ENCODE results near the gene RABAC1. TPM values are rescaled to one million over a fixed set of nuclear protein-coding genes. Genes with fewer than 3 reads are reported as not detected.

RABAC1 gene
- total and polyA plus RNA-seq, 10 of the 15 experiments (the other 5 are each of a cell fraction or from before 2014, with no cell fraction given), result 10.9 to 115 (median 49.2) TPM

DNA sequence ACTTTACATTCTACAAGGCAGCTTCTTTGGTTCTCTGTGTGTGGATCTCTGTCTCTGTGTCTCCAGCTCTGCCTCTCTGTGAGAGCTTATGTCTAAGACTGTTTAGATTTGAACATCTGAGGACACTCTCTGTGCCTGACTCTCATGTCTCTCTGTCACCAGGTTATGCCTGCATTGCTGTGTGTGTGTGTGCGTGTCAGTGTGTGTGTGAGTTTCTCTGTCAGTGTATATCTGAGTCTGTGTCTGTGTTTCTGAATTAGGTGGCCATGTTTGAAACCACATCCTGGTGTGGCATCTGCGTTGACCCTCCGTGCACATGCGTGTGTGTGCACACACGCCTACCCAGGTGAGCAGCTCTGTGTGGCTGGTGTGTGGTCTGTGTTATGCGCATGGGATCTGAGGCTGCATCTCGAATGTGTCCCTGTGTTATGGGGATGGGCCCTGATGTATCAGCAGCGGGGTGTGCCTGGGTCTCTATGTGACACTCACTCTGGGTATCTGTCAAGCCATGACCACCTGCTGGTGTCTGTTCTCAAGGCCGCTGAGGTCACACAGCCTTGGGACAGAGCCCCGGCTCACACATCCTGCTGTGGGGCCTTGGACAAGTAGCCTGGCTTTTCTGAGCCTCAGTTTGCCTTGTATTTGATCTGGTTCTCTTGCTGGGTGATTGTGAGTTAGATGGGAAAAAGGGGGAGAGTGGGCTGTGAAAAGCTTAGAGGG lies 28.2 kb upstream of the RABAC1 start:
- no peaks in the 10 kb centered on the region for H3K9me3 ChIP-seq (replicated peaks; ENCODE audit: control insufficient read depth, insufficient read depth, low read length)
- no peak for DNase-seq (ENCODE audit: low read depth, low spot score)
- H3K4me1 ChIP-seq (ENCODE audit: control insufficient read depth, insufficient read depth, low read length), result no peaks in the 10 kb centered on the region
- no peaks in the 10 kb centered on the region for H4K20me1 ChIP-seq (ENCODE audit: control insufficient read depth, insufficient read depth)
- no peaks in the 10 kb centered on the region for H3K79me2 ChIP-seq (ENCODE audit: control insufficient read depth, insufficient read depth, low read length)
- H3K9ac ChIP-seq (ENCODE audit: control insufficient read depth, insufficient read depth, low read length), result no peak overlapping the region
- 25% methylated on average over 10 of the region's 10 CpGs for WGBS (ENCODE audit: insufficient coverage, insufficient replicate concordance, low lambda C conversion rate, missing lambda C conversion rate)
- H3K27ac ChIP-seq (ENCODE audit: control insufficient read depth, insufficient read depth), result no peak overlapping the region
- no peaks in the 10 kb centered on the region; a peak in 1 of 4 replicates for H3K27me3 ChIP-seq (replicated peaks in 1 of 2; ENCODE audit: control insufficient read depth in 2 of 2, insufficient read depth in 2 of 2, low read length in 1 of 2)
- no peak overlapping the region for H3K4me3 ChIP-seq
- TF ChIP-seq, protein P1, sequence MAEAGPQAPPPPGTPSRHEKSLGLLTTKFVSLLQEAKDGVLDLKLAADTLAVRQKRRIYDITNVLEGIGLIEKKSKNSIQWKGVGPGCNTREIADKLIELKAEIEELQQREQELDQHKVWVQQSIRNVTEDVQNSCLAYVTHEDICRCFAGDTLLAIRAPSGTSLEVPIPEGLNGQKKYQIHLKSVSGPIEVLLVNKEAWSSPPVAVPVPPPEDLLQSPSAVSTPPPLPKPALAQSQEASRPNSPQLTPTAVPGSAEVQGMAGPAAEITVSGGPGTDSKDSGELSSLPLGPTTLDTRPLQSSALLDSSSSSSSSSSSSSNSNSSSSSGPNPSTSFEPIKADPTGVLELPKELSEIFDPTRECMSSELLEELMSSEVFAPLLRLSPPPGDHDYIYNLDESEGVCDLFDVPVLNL (IDR thresholded peaks at IDR 0.05; ENCODE audit: low read depth, low read length), result no peak
- TF ChIP-seq RBBP5 (conservative IDR thresholded peaks at IDR 0.05), result no peak
- TF ChIP-seq, protein P2, sequence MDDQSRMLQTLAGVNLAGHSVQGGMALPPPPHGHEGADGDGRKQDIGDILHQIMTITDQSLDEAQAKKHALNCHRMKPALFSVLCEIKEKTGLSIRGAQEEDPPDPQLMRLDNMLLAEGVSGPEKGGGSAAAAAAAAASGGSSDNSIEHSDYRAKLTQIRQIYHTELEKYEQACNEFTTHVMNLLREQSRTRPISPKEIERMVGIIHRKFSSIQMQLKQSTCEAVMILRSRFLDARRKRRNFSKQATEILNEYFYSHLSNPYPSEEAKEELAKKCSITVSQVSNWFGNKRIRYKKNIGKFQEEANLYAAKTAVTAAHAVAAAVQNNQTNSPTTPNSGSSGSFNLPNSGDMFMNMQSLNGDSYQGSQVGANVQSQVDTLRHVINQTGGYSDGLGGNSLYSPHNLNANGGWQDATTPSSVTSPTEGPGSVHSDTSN (IDR thresholded peaks at IDR 0.05; ENCODE audit: insufficient replicate concordance, low read depth, low read length), result no peak
- intact Hi-C loops (cut with micrococcal nuclease; ENCODE audit: unreplicated experiment), result no loop called here
- FAIRE-seq, result no peak
- no peak for ATAC-seq
- no peak overlapping the region for H3K4me2 ChIP-seq (ENCODE audit: control insufficient read depth, insufficient read depth)
- H2AFZ ChIP-seq (ENCODE audit: control insufficient read depth, low read depth, low read length), result no peak overlapping the region
- in situ Hi-C loops (cut with MboI), result no loop called here
- ChIA-PET POLR2A (no interaction called here), RAD21 (ENCODE audit: unreplicated experiment) (no interaction called here), CTCF (no interaction called here), SMC1A (ENCODE audit: uncharacterized antibody, unreplicated experiment) (no interaction called here)
- no TSS peak for BruUV-seq (replicated peaks)
- no peaks in the 10 kb centered on the region for H3K36me3 ChIP-seq (ENCODE audit: control insufficient read depth in 2 of 2, insufficient read depth in 2 of 2, low read length in 1 of 2)

DNA sequence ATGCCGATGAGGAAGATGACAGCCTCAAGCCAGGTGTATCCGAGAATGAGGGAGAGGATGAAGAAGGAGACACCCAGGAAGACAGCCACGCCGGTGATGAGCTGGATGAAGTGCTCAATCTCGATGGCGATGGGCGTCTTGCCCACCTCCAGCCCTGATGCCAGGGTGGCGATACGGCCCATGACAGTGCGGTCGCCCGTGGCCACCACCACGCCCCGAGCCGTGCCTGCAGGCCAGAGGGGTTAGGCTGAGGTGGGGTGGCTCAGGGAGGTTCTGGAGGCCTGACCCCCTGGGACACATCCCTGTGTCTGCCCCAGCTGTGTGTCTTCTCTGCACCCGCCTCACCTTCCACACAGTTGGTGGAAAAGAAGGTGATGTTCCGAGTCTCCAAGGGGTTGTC lies 25.8 kb upstream of the RABAC1 start:
- 47% methylated on average over 17 of the region's 17 CpGs for WGBS (ENCODE audit: insufficient coverage, insufficient replicate concordance, low lambda C conversion rate, missing lambda C conversion rate)
- ChIA-PET POLR2A (no interaction called here), CTCF (no interaction called here), RAD21 (ENCODE audit: unreplicated experiment) (no interaction called here), SMC1A (ENCODE audit: uncharacterized antibody, unreplicated experiment) (no interaction called here)
- ATAC-seq, result no peak
- Histone ChIP-seq H3K4me3 (no peak overlapping the region), H3K79me2 (ENCODE audit: control insufficient read depth, insufficient read depth, low read length) (no peaks in the 10 kb centered on the region), H3K9ac (ENCODE audit: control insufficient read depth, insufficient read depth, low read length) (no peak overlapping the region), H3K27ac (ENCODE audit: control insufficient read depth, insufficient read depth) (no peak overlapping the region), H3K4me2 (ENCODE audit: control insufficient read depth, insufficient read depth) (no peak overlapping the region), H2AFZ (ENCODE audit: control insufficient read depth, low read depth, low read length) (no peak overlapping the region), H3K9me3 (replicated peaks; ENCODE audit: control insufficient read depth, insufficient read depth, low read length) (no peaks in the 10 kb centered on the region), H4K20me1 (ENCODE audit: control insufficient read depth, insufficient read depth) (no peaks in the 10 kb centered on the region), H3K36me3 (ENCODE audit: control insufficient read depth in 2 of 2, insufficient read depth in 2 of 2, low read length in 1 of 2) (no peaks in the 10 kb centered on the region), H3K4me1 (ENCODE audit: control insufficient read depth, insufficient read depth, low read length) (no peaks in the 10 kb centered on the region), H3K27me3 (replicated peaks in 1 of 2; ENCODE audit: control insufficient read depth in 2 of 2, insufficient read depth in 2 of 2, low read length in 1 of 2) (no peaks in the 10 kb centered on the region; a peak in 1 of 4 replicates)
- DNase-seq (ENCODE audit: low read depth, low spot score), result no peak
- intact Hi-C loops (cut with micrococcal nuclease; ENCODE audit: unreplicated experiment) (no loop called here), in situ Hi-C loops (cut with MboI) (no loop called here)
- FAIRE-seq, result no peak
- BruUV-seq (replicated peaks), result no TSS peak
- no peak for TF ChIP-seq TBL1XR1 (IDR thresholded peaks at IDR 0.05; ENCODE audit: low read depth, low read length)
- TF ChIP-seq ZSCAN29 (IDR thresholded peaks at IDR 0.05), result no peak
- TF ChIP-seq, protein P3, sequence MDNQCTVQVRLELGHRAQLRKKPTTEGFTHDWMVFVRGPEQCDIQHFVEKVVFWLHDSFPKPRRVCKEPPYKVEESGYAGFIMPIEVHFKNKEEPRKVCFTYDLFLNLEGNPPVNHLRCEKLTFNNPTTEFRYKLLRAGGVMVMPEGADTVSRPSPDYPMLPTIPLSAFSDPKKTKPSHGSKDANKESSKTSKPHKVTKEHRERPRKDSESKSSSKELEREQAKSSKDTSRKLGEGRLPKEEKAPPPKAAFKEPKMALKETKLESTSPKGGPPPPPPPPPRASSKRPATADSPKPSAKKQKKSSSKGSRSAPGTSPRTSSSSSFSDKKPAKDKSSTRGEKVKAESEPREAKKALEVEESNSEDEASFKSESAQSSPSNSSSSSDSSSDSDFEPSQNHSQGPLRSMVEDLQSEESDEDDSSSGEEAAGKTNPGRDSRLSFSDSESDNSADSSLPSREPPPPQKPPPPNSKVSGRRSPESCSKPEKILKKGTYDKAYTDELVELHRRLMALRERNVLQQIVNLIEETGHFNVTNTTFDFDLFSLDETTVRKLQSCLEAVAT (IDR thresholded peaks at IDR 0.05), result no peak
- no peak for TF ChIP-seq DPF2 (IDR thresholded peaks at IDR 0.05)
- no peak for TF ChIP-seq SP1 (IDR thresholded peaks at IDR 0.05; ENCODE audit: low read depth, low read length)
- TF ChIP-seq MTA2 (IDR thresholded peaks at IDR 0.05; ENCODE audit: low read depth), result no peak
- no peak for TF ChIP-seq LARP7 (IDR thresholded peaks at IDR 0.05)
- TF ChIP-seq NR2F1 (conservative IDR thresholded peaks at IDR 0.05), result no peak
- no peak for TF ChIP-seq NR2C2 (IDR thresholded peaks at IDR 0.05; ENCODE audit: borderline replicate concordance, control insufficient read depth, insufficient read length, low read depth)
- no peak for TF ChIP-seq YY1 (IDR thresholded peaks at IDR 0.05; ENCODE audit: low read depth, low read length)
- TF ChIP-seq BCL11A (IDR thresholded peaks at IDR 0.05; ENCODE audit: low read depth, low read length), result no peak
- TF ChIP-seq, protein P4, sequence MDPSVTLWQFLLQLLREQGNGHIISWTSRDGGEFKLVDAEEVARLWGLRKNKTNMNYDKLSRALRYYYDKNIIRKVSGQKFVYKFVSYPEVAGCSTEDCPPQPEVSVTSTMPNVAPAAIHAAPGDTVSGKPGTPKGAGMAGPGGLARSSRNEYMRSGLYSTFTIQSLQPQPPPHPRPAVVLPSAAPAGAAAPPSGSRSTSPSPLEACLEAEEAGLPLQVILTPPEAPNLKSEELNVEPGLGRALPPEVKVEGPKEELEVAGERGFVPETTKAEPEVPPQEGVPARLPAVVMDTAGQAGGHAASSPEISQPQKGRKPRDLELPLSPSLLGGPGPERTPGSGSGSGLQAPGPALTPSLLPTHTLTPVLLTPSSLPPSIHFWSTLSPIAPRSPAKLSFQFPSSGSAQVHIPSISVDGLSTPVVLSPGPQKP (IDR thresholded peaks at IDR 0.05; ENCODE audit: low read depth, low read length), result no peak
